ENCODE results near the gene NAA60. TPM values are rescaled to one million over a fixed set of nuclear protein-coding genes. Genes with fewer than 3 reads are reported as not detected.
A peak's percentile ranks its signal among the peaks of the same experiment; 100 is the strongest.

The NAA60 gene
- total and polyA plus RNA-seq, 9 of the 15 experiments (the other 6 are each of a cell fraction or from before 2014, with no cell fraction given), result 2.1 to 49.4 (median 10.3) TPM

DNA sequence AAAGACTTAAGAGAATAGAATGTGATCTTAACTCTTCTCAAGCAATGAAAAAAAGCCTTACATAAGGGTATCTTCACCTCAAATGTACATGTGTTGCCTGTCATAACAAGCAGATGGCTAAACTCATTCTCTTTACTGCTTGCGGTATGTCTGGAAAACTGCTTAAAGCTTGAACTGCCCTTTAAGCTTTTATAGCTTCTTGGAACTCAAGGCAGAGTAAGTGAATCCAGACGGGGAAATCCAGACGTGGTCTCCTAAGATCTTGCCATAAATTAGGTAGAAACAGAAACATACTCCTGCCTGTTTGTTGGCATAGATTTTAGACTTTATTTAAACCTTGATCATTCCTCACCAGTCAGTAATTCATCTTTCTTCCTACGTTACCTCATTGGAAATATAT lies 76.9 kb downstream of the NAA60 start (continued):
- TF ChIP-seq HDAC2 (IDR thresholded peaks at IDR 0.05) (no peak), RUNX1 (IDR thresholded peaks at IDR 0.05; ENCODE audit: low read depth) (no peak)

DNA sequence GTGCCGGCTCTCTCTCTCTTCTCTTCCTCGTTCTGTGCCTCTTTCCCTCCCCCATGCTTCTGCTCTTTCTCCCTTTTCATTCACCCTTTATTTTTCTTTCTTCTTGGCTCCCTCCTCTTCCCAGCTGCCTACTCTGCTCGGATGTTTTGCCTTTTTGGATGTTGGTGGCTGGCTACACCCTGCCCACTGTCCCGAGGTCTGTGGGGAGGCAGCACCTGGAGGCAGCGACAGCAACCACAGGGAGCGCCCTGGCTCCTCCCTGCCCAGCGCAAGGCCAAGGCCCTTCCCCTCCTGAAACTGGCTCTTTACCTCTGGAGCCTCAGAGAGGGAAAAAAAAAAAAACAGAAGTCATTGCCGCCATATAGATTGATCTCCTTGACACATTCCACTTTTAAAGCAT lies 77.4 kb downstream of the NAA60 start:
- peaks cover 7% of the 10 kb centered on the region; the same call in 1 of the 3 replicates for H3K36me3 ChIP-seq (ENCODE audit: control insufficient read depth, insufficient read depth, low read length)

More for the DNA sequence above, 77.4 kb downstream of the NAA60 start:
- 0 out of 5 replicates have a peak, but pooled peaks cover 0 to 3% of the 10 kb centered on the region in 2 experiments for H3K4me1 ChIP-seq (replicated peaks in 1 of 2; ENCODE audit: control insufficient read depth in 2 of 2, insufficient read depth in 2 of 2, low read length in 2 of 2)
- H3K9me3 ChIP-seq (replicated peaks; ENCODE audit: control insufficient read depth, insufficient read depth, low read depth, low read length), result no peaks in the 10 kb centered on the region
- no peaks in the 10 kb centered on the region for H4K20me1 ChIP-seq (replicated peaks; ENCODE audit: control insufficient read depth, insufficient read depth, low read length)
- in situ Hi-C loops (cut with MboI), result no loop called here
- H3K9ac ChIP-seq (ENCODE audit: insufficient read depth in 1 of 2, low read depth in 2 of 2, low read length in 2 of 2), result peak overlapping the region in 1 of 2 experiments; percentile 20; a peak in 1 of 4 replicates
- no peaks in the 10 kb centered on the region for H3K9me1 ChIP-seq (ENCODE audit: control insufficient read depth, insufficient read depth, low read length)
- H3K4me3 ChIP-seq, result no peak overlapping the region
- no peaks in the 10 kb centered on the region for H3K79me2 ChIP-seq (ENCODE audit: control insufficient read depth, insufficient read depth, low read length)
- BruUV-seq (replicated peaks), result no TSS peak
- intact Hi-C loops (cut with micrococcal nuclease), result no loop called here
- DNase-seq (ENCODE audit: extremely low read depth in 1 of 4, low spot score in 3 of 4) (no peak), FAIRE-seq (no peak), ATAC-seq (peak; percentile 47; the same call in 2 of the 3 replicates)
- no peak overlapping the region for H3K27ac ChIP-seq (ENCODE audit: extremely low read depth, low read depth, low read length)
- ChIA-PET CTCF (ENCODE audit: low intra/inter-chr PET ratio) (interaction anchor here (0.7 kb wide), 1 partner anchor 496 kb away, joined by 3 read pairs; no protein-coding TSS in a partner anchor), POLR2A (no interaction called here)
- TF ChIP-seq CHD1 (IDR thresholded peaks at IDR 0.05; ENCODE audit: low read length) (no peak), CBX2 (IDR thresholded peaks at IDR 0.05; ENCODE audit: insufficient read depth, low read length, poor library complexity, severe bottlenecking) (no peak), PHF20 (IDR thresholded peaks at IDR 0.05; ENCODE audit: partially characterized antibody) (no peak), GABPB1 (CRISPR knock-in tag; IDR thresholded peaks at IDR 0.05) (no peak)
- TF ChIP-seq, protein P1, sequence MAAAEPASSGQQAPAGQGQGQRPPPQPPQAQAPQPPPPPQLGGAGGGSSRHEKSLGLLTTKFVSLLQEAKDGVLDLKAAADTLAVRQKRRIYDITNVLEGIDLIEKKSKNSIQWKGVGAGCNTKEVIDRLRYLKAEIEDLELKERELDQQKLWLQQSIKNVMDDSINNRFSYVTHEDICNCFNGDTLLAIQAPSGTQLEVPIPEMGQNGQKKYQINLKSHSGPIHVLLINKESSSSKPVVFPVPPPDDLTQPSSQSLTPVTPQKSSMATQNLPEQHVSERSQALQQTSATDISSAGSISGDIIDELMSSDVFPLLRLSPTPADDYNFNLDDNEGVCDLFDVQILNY (CRISPR knock-in tag; IDR thresholded peaks at IDR 0.05), result no peak
- TF ChIP-seq, protein P2, sequence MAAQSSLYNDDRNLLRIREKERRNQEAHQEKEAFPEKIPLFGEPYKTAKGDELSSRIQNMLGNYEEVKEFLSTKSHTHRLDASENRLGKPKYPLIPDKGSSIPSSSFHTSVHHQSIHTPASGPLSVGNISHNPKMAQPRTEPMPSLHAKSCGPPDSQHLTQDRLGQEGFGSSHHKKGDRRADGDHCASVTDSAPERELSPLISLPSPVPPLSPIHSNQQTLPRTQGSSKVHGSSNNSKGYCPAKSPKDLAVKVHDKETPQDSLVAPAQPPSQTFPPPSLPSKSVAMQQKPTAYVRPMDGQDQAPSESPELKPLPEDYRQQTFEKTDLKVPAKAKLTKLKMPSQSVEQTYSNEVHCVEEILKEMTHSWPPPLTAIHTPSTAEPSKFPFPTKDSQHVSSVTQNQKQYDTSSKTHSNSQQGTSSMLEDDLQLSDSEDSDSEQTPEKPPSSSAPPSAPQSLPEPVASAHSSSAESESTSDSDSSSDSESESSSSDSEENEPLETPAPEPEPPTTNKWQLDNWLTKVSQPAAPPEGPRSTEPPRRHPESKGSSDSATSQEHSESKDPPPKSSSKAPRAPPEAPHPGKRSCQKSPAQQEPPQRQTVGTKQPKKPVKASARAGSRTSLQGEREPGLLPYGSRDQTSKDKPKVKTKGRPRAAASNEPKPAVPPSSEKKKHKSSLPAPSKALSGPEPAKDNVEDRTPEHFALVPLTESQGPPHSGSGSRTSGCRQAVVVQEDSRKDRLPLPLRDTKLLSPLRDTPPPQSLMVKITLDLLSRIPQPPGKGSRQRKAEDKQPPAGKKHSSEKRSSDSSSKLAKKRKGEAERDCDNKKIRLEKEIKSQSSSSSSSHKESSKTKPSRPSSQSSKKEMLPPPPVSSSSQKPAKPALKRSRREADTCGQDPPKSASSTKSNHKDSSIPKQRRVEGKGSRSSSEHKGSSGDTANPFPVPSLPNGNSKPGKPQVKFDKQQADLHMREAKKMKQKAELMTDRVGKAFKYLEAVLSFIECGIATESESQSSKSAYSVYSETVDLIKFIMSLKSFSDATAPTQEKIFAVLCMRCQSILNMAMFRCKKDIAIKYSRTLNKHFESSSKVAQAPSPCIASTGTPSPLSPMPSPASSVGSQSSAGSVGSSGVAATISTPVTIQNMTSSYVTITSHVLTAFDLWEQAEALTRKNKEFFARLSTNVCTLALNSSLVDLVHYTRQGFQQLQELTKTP (IDR thresholded peaks at IDR 0.05; ENCODE audit: low read depth in 1 of 2, partially characterized antibody in 2 of 2), result no peak
- H2AFZ ChIP-seq (ENCODE audit: low read depth, low read length), result no peak overlapping the region
- no peak overlapping the region for H3K4me2 ChIP-seq (ENCODE audit: insufficient read depth, low read length)
- WGBS (ENCODE audit: insufficient coverage, low coverage, missing lambda C conversion rate), result 50% methylated on average over 7 of the region's 8 CpGs
- no peaks in the 10 kb centered on the region for H3K27me3 ChIP-seq (ENCODE audit: control insufficient read depth in 2 of 2, insufficient read depth in 2 of 2, low read length in 2 of 2)
